GM21526 (cell line): ENCODE results near the gene SECISBP2L.
"Not testable (repeated sequence)": the region's sequence is repeated elsewhere in the genome, so short reads cannot be mapped to it uniquely, and the experiment has no call there.

Experiments
- ATAC-seq: cut with Tn5 transposase; IDR thresholded peaks from one replicate; pipeline ENCODE4 v1.9.1; 2021; ENCODE audit warnings: moderate library complexity; ENCODE audit not compliant: unreplicated experiment, low FRiP score

Gene SECISBP2L

GRCh38 chr15:49046220-49047102, at the start of gene SECISBP2L:
Gene SECISBP2L (minus strand): TSS chr15:49046446. CDS start chr15:49046299, 147 bp downstream.
- peak; percentile 90 for ATAC-seq

GRCh38 chr15:49094923-49095322, 48.7 kb upstream of the SECISBP2L start:
- ATAC-seq: no peak

GRCh38 chr15:49093252-49094105, 47.2 kb upstream of the SECISBP2L start:
- no peak for ATAC-seq

GRCh38 chr15:49088996-49089395, 42.8 kb upstream of the SECISBP2L start:
- ATAC-seq: no peak

GRCh38 chr15:49085696-49086459, 39.6 kb upstream of the SECISBP2L start:
- ATAC-seq: no peak

- ATAC-seq: no peak
Observed at GRCh38 chr15:49084285-49084570, 38.0 kb upstream of the SECISBP2L start.

- no peak for ATAC-seq
Observed at GRCh38 chr15:49083401-49084284, 37.4 kb upstream of the SECISBP2L start.

- no peak for ATAC-seq
Observed at GRCh38 chr15:49082960-49083359, 36.7 kb upstream of the SECISBP2L start.

- ATAC-seq: no peak
Observed at GRCh38 chr15:49079340-49080039, 33.2 kb upstream of the SECISBP2L start.

GRCh38 chr15:49075881-49076280, 29.6 kb upstream of the SECISBP2L start:
- no peak for ATAC-seq

GRCh38 chr15:49074589-49075287, 28.5 kb upstream of the SECISBP2L start:
- ATAC-seq: not testable (repeated sequence)

- no peak for ATAC-seq
Observed at GRCh38 chr15:49066372-49066771, 20.1 kb upstream of the SECISBP2L start.

GRCh38 chr15:49064884-49065283, 18.6 kb upstream of the SECISBP2L start:
- no peak for ATAC-seq

- ATAC-seq: no peak
Observed at GRCh38 chr15:49064281-49064653, 18.0 kb upstream of the SECISBP2L start.

- ATAC-seq: no peak
Observed at GRCh38 chr15:49063402-49064280, 17.4 kb upstream of the SECISBP2L start.

- ATAC-seq: no peak
Observed at GRCh38 chr15:49062900-49063299, 16.7 kb upstream of the SECISBP2L start.

GRCh38 chr15:49060710-49061495, 14.7 kb upstream of the SECISBP2L start:
- no peak for ATAC-seq
